Natural killer cell (primary cell): ENCODE data around the gene RHOV. TPM values are rescaled to one million over a fixed set of nuclear protein-coding genes. Genes with fewer than 3 reads are reported as not detected.

Source experiments
- ATAC-seq, 3 donors: fragments of 150-1000 bp in 2 of 3; fragments of 200-7000 bp in 1 of 3; cut with Tn5 transposase; 1 replicate in 1 of 3; 2 replicates in 2 of 3; pipeline ENCODE4 v1.10.0; 2021; ENCODE audit warnings: mild to moderate bottlenecking in 2 of 3, moderate library complexity in 2 of 3
- DNase-seq, 2 donors: peaks; one replicate each; pipeline versions ENCODE4 v3.0.0 to v3.0.0-alpha.2; 2013 to 2021; ENCODE audit warnings: mixed read lengths in 1 of 2
- H3K27ac ChIP-seq: one replicate; pipeline ENCODE4 v1.5.1; 2013; ENCODE audit warnings: mild to moderate bottlenecking, low read length
- H3K27me3 ChIP-seq: one replicate; pipeline ENCODE4 v1.6.1; 2013; ENCODE audit warnings: low read length; ENCODE audit not compliant: control insufficient read depth, insufficient read depth
- H3K36me3 ChIP-seq: one replicate; pipeline ENCODE4 v1.6.1; 2013; ENCODE audit warnings: low read length; ENCODE audit not compliant: control insufficient read depth, insufficient read depth
- H3K4me1 ChIP-seq: one replicate; pipeline ENCODE4 v1.6.1; 2013; ENCODE audit warnings: low read length; ENCODE audit not compliant: control insufficient read depth, insufficient read depth
- H3K4me3 ChIP-seq: one replicate; pipeline ENCODE4 v1.5.1; 2013; ENCODE audit warnings: low read length
- H3K9me3 ChIP-seq: one replicate; pipeline ENCODE4 v1.6.1; 2013; ENCODE audit warnings: low read length; ENCODE audit not compliant: control insufficient read depth, insufficient read depth
- H3K27ac Mint-ChIP-seq, 2 donors: one replicate each; pipeline ENCODE4 v1.8.0; 2022; ENCODE audit warnings: mild to moderate bottlenecking in 2 of 2, mixed read lengths in 2 of 2, moderate library complexity in 1 of 2
- H3K27me3 Mint-ChIP-seq, 2 donors: one replicate each; pipeline ENCODE4 v1.8.0; 2022; ENCODE audit warnings: low read depth in 2 of 2, mixed read lengths in 2 of 2
- H3K36me3 Mint-ChIP-seq: one replicate; pipeline ENCODE4 v1.8.0; 2022; ENCODE audit warnings: mixed read lengths
- H3K4me1 Mint-ChIP-seq, 2 donors: one replicate each; pipeline ENCODE4 v1.8.0; 2022; ENCODE audit warnings: mixed read lengths in 2 of 2
- H3K4me3 Mint-ChIP-seq: one replicate; pipeline ENCODE4 v1.8.0; 2022; ENCODE audit warnings: mild to moderate bottlenecking, moderate library complexity, mixed read lengths
- H3K9me3 Mint-ChIP-seq, 2 donors: one replicate each; pipeline ENCODE4 v1.8.0; 2022; ENCODE audit warnings: mixed read lengths in 2 of 2
- CTCF ChIP-seq: fragments of 200-600 bp; IDR thresholded peaks from one replicate; pipeline ENCODE4 v1.8.0; 2022; ENCODE audit warnings: antibody characterized with exemption
- WGBS: methylation state at CpG from one replicate; pipeline ENCODE4 v1.1.7; 2013; ENCODE audit warnings: missing lambda C conversion rate; ENCODE audit not compliant: insufficient coverage; 5-methylcytosine and 5-hydroxymethylcytosine counted together
- intact Hi-C: fragments of 100-400 bp; cut with micrococcal nuclease; formaldehyde crosslinking; loops from one replicate; pipeline ENCODE4 v1.14.2; 2022
- total RNA-seq, 4 donors: library from RNA; stranded (reverse); fragments of 120-200 nt in 1 of 4; gene quantifications; one replicate each; pipeline versions ENCODE4 v1.2.3 to v1.2.4, GENCODE V29; 2013 to 2022

RHOV gene
- total RNA-seq, 3 donors from 2014 or later (not counting 1 experiment from before 2014, with no cell fraction given): not detected

DNA sequence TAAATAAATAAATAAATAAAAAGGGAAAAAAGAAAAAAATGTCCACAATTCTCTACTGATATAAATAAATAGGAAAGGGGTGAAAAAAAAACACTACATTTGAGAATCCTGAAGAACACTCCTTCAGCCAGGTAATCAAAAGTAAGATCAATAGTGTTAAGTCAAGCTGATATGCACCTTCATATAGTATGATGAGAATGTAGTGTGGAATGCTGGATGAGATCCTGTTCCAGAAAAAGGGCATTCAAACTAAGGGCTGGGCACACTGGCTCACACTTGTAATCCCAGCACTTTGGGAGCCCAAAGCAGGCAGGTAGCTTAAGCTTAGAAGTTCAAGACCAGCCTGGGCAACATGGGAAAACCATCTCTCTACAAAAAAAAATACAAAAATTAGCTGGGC lies 15.1 kb upstream of the RHOV start:
- no peak overlapping the region for H3K27ac Mint-ChIP-seq
- intact Hi-C loops: no loop called here
- DNase-seq (no peak), ATAC-seq (no peak)
- Histone ChIP-seq H3K27me3 (no peaks in the 10 kb centered on the region), H3K9me3 (no peaks in the 10 kb centered on the region), H3K36me3 (no peaks in the 10 kb centered on the region), H3K27ac (no peak overlapping the region), H3K4me1 (peaks cover 31% of the 10 kb centered on the region), H3K4me3 (no peak overlapping the region)
- H3K36me3 Mint-ChIP-seq: no peaks in the 10 kb centered on the region
- TF ChIP-seq CTCF: no peak
- peaks cover 9 to 12% of the 10 kb centered on the region in 2 donors for H3K27me3 Mint-ChIP-seq
- no peak overlapping the region for H3K4me3 Mint-ChIP-seq
- peaks cover 26 to 30% of the 10 kb centered on the region in 2 donors for H3K4me1 Mint-ChIP-seq
- no peaks in the 10 kb centered on the region for H3K9me3 Mint-ChIP-seq

GRCh38 chr15:40886586-40886985 lies 12.6 kb upstream of the RHOV start:
- no peak for DNase-seq
- no peak for ATAC-seq
- H3K27ac Mint-ChIP-seq: no peak overlapping the region
- Histone ChIP-seq H3K27ac (no peak overlapping the region), H3K36me3 (no peaks in the 10 kb centered on the region), H3K4me1 (peaks cover 25% of the 10 kb centered on the region), H3K9me3 (no peaks in the 10 kb centered on the region), H3K4me3 (no peak overlapping the region), H3K27me3 (peaks cover 7% of the 10 kb centered on the region)
- H3K4me1 Mint-ChIP-seq: peaks cover 13 to 15% of the 10 kb centered on the region in 2 donors
- no peaks in the 10 kb centered on the region for H3K36me3 Mint-ChIP-seq
- intact Hi-C loops: no loop called here
- H3K9me3 Mint-ChIP-seq: no peaks in the 10 kb centered on the region
- peaks cover 12 to 13% of the 10 kb centered on the region in 2 donors for H3K27me3 Mint-ChIP-seq
- no peak overlapping the region for H3K4me3 Mint-ChIP-seq
- TF ChIP-seq CTCF: no peak
- 100% methylated on average over 1 of the region's 1 CpG for WGBS

DNA sequence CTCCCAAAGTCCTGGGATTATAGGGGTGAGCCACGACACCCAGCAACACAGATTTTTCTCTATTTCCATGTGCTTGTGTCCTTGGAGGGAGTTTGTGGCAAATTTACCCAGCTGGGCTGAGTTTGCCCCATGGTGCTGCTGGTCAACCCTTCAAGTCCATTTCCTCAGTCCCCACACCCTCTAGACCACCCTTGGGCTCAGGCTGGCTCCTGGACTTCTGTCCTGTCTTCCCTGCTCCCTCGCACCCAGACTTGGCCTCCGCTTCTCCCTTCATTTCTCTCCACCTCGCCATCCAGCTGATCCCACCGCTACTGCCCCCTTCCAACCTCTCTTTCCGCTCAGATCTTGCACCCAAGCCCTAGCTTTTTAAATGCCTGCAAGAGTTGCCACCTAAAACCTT lies 7.3 kb upstream of the RHOV start:
- Histone ChIP-seq H3K36me3 (no peaks in the 10 kb centered on the region), H3K4me1 (peaks cover 25% of the 10 kb centered on the region), H3K27me3 (peaks cover 7% of the 10 kb centered on the region), H3K27ac (no peak overlapping the region), H3K4me3 (no peak overlapping the region), H3K9me3 (no peaks in the 10 kb centered on the region)
- no peaks in the 10 kb centered on the region for H3K36me3 Mint-ChIP-seq
- WGBS: 93% methylated on average over 5 of the region's 6 CpGs
- H3K9me3 Mint-ChIP-seq: no peaks in the 10 kb centered on the region
- H3K27ac Mint-ChIP-seq: no peak overlapping the region
- ATAC-seq (no peak), DNase-seq (no peak)
- peaks cover 11 to 19% of the 10 kb centered on the region in 2 donors for H3K27me3 Mint-ChIP-seq
- no peak for TF ChIP-seq CTCF
- H3K4me1 Mint-ChIP-seq: peaks cover 12 to 14% of the 10 kb centered on the region in 2 donors
- intact Hi-C loops: no loop called here
- H3K4me3 Mint-ChIP-seq: no peak overlapping the region

- DNase-seq (no peak), ATAC-seq (no peak)
- H3K36me3 Mint-ChIP-seq: no peaks in the 10 kb centered on the region
- intact Hi-C loops: no loop called here
- no peaks in the 10 kb centered on the region for H3K9me3 Mint-ChIP-seq
- Histone ChIP-seq H3K4me1 (peaks cover 14% of the 10 kb centered on the region), H3K27me3 (peaks cover 7% of the 10 kb centered on the region), H3K9me3 (no peaks in the 10 kb centered on the region), H3K27ac (no peak overlapping the region), H3K4me3 (no peak overlapping the region), H3K36me3 (no peaks in the 10 kb centered on the region)
- no peak overlapping the region for H3K4me3 Mint-ChIP-seq
- peaks cover 5 to 6% of the 10 kb centered on the region in 2 donors for H3K4me1 Mint-ChIP-seq
- WGBS: 71% methylated on average over 6 of the region's 6 CpGs
- peaks cover 10 to 13% of the 10 kb centered on the region in 2 donors for H3K27me3 Mint-ChIP-seq
- no peak overlapping the region for H3K27ac Mint-ChIP-seq
- no peak for TF ChIP-seq CTCF
Observed at GRCh38 chr15:40879609-40880008, 5.6 kb upstream of the RHOV start.
